Activated CD4-positive, alpha-beta T cell treated with anti-CD3 and anti-CD28 coated beads for 36 hours (primary cell): ENCODE measurements around the gene TUT4. TPM values are rescaled to one million over a fixed set of nuclear protein-coding genes. Genes with fewer than 3 reads are reported as not detected.

Source experiments
- ATAC-seq: fragments of 200-7000 bp; cut with Tn5 transposase; one replicate; pipeline ENCODE4 v1.10.0; 2021; ENCODE audit warnings: mild to moderate bottlenecking, moderate library complexity
- CTCF ChIA-PET: fragments of 350-600 bp; sonication (Branson Sonifier 250); formaldehyde crosslinking; loops from one replicate; lab custom pipeline; 2021; ENCODE audit warnings: antibody characterized with exemption; lab: Charles Lee
- POLR2A ChIA-PET: fragments of 350-600 bp; sonication (Branson Sonifier 250); formaldehyde crosslinking; loops from one replicate; lab custom pipeline; 2021; ENCODE audit warnings: antibody characterized with exemption, inconsistent platforms; lab: Charles Lee
- DNase-seq: peaks from one replicate; pipeline ENCODE4 v3.0.0-alpha.2; 2020
- H3K27ac Mint-ChIP-seq: one replicate; pipeline ENCODE4 v1.8.0; 2021; ENCODE audit warnings: mixed read lengths
- H3K27me3 Mint-ChIP-seq: one replicate; pipeline ENCODE4 v1.8.0; 2021; ENCODE audit warnings: mixed read lengths
- H3K36me3 Mint-ChIP-seq: one replicate; pipeline ENCODE4 v1.8.0; 2021; ENCODE audit warnings: low read depth, mixed read lengths
- H3K4me1 Mint-ChIP-seq: one replicate; pipeline ENCODE4 v1.8.0; 2021; ENCODE audit warnings: mixed read lengths
- H3K4me3 Mint-ChIP-seq: one replicate; pipeline ENCODE4 v1.8.0; 2021; ENCODE audit warnings: mild to moderate bottlenecking, moderate library complexity, mixed read lengths
- H3K9me3 Mint-ChIP-seq: one replicate; pipeline ENCODE4 v1.8.0; 2021; ENCODE audit warnings: low read depth, mixed read lengths
- intact Hi-C, 2 experiments: fragments of 100-400 bp; cut with DNase I in 1 of 2; cut with micrococcal nuclease in 1 of 2; formaldehyde crosslinking; loops; one replicate each; pipeline versions ENCODE4 v1.14.2 to v1.15.1; 2022 to 2024; cut with DNase I, micrococcal nuclease
- total RNA-seq, 2 experiments: library from RNA; stranded (reverse); gene quantifications; one replicate each; pipeline ENCODE4 v1.2.3, GENCODE V29; 2021

The TUT4 gene
- total RNA-seq, 2 experiments from 2014 or later, result 61.6 to 71.7 TPM

GRCh38 chr1:52426371-52426770 is 126.5 kb downstream of the TUT4 start:
- POLR2A ChIA-PET, result interaction anchor here (0.7 to 1.5 kb wide), 2 partner anchors 18 to 237 kb away, joined by 3 to 7 read pairs; no protein-coding TSS in a partner anchor
- ATAC-seq (no peak), DNase-seq (no peak)
- Mint-ChIP-seq H3K36me3 (peaks cover 38% of the 10 kb centered on the region), H3K9me3 (no peaks in the 10 kb centered on the region), H3K27ac (peak overlapping the region; percentile 81), H3K27me3 (no peaks in the 10 kb centered on the region), H3K4me1 (peaks cover 37% of the 10 kb centered on the region), H3K4me3 (no peak overlapping the region)
- intact Hi-C loops, result no loop called here
- CTCF ChIA-PET, result interaction anchor here (1.4 to 2.5 kb wide), 2 partner anchors 9 to 22 kb away, joined by 4 to 6 read pairs; partner anchors contain the start of genes ORC1 and PRPF38A

GRCh38 chr1:52424813-52425212 is 128.1 kb downstream of the TUT4 start:
- CTCF ChIA-PET, result interaction anchor here (1.4 to 1.6 kb wide), 2 partner anchors 19 to 243 kb away, joined by 3 to 9 read pairs; no protein-coding TSS in a partner anchor
- H3K4me3 Mint-ChIP-seq, result no peak overlapping the region

GRCh38 chr1:52424231-52424636 is 128.7 kb downstream of the TUT4 start:
- peak; percentile 22 for DNase-seq
- POLR2A ChIA-PET, result interaction anchor here (0.6 to 1.2 kb wide), 3 partner anchors 20 to 180 kb away, joined by 3 read pairs; partner anchors contain the start of genes ORC1 and PRPF38A
- Mint-ChIP-seq H3K27ac (peak overlapping the region; percentile 73), H3K36me3 (peaks cover 42% of the 10 kb centered on the region), H3K4me3 (peak overlapping the region; percentile 47), H3K27me3 (no peaks in the 10 kb centered on the region), H3K9me3 (no peaks in the 10 kb centered on the region), H3K4me1 (peaks cover 46% of the 10 kb centered on the region)
- intact Hi-C loops, result loop anchor here in 1 of 2 experiments (2.0 to 5.0 kb wide), 2 partner anchors 129 to 263 kb away; partner anchors contain the start of gene TUT4
- CTCF ChIA-PET, result interaction anchor here (1.2 to 1.6 kb wide), 5 partner anchors 10 to 262 kb away, joined by 3 to 9 read pairs (median 6); partner anchors contain the start of genes ORC1 and PRPF38A
- peak; percentile 89 for ATAC-seq

More at GRCh38 chr1:52424813-52425212, 128.1 kb downstream of the TUT4 start:
- Mint-ChIP-seq H3K27ac (peak overlapping the region; percentile 73), H3K27me3 (no peaks in the 10 kb centered on the region), H3K4me1 (peaks cover 40% of the 10 kb centered on the region), H3K36me3 (peaks cover 37% of the 10 kb centered on the region), H3K9me3 (no peaks in the 10 kb centered on the region)
- intact Hi-C loops, result loop anchor here in 1 of 2 experiments (2.0 to 5.0 kb wide), 2 partner anchors 128 to 262 kb away; partner anchors contain the start of gene TUT4
- DNase-seq (no peak), ATAC-seq (no peak)
- POLR2A ChIA-PET, result interaction anchor here (0.6 to 1.2 kb wide), 2 partner anchors 21 to 124 kb away, joined by 3 read pairs; partner anchors contain the start of genes ORC1 and PRPF38A

DNA sequence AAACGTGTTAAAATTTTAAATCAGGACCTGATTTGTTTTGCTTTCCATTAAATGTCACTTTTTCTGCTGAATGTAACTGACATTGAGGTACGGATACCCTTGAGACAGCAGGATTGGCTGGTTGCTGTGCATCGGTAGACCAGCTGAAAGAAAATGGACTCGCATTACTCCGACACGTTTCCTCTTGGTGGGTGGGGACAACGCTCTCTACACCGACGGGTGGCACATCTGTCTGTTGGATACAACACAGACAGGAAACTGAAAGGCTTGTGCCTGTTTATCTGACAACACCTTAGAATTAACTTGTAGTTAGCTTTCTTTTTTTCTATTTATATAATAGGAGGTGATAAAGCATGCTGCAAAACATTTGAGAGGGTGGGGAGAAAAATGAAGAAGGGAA is 129.1 kb downstream of the TUT4 start:
- no peaks in the 10 kb centered on the region for H3K27me3 Mint-ChIP-seq
- no peaks in the 10 kb centered on the region for H3K9me3 Mint-ChIP-seq
- peaks cover 46% of the 10 kb centered on the region for H3K4me1 Mint-ChIP-seq
- CTCF ChIA-PET, result interaction anchor here (1.2 to 1.6 kb wide), 5 partner anchors 9 to 262 kb away, joined by 3 to 9 read pairs (median 6); partner anchors contain the start of genes ORC1 and PRPF38A
- peak overlapping the region; percentile 47 for H3K4me3 Mint-ChIP-seq
- DNase-seq (peak; percentile 79), ATAC-seq (peak; percentile 94)
- intact Hi-C loops, result loop anchor here in 1 of 2 experiments (2.0 to 5.0 kb wide), 3 partner anchors 19 to 264 kb away; partner anchors contain the start of genes ORC1, PRPF38A and TUT4
- H3K27ac Mint-ChIP-seq, result peak overlapping the region; percentile 73
- POLR2A ChIA-PET, result interaction anchor here (1.0 to 1.2 kb wide), 2 partner anchors 20 to 180 kb away, joined by 3 read pairs; partner anchors contain the start of genes ORC1 and PRPF38A
- peaks cover 44% of the 10 kb centered on the region for H3K36me3 Mint-ChIP-seq

- no peak for ATAC-seq
- H3K27me3 Mint-ChIP-seq, result no peaks in the 10 kb centered on the region
- ChIA-PET POLR2A (interaction anchor here (1.0 kb wide), 1 partner anchor 181 kb away, joined by 3 read pairs; no protein-coding TSS in a partner anchor), CTCF (interaction anchor here (1.2 to 1.6 kb wide), 5 partner anchors 9 to 263 kb away, joined by 3 to 9 read pairs (median 6); partner anchors contain the start of genes ORC1 and PRPF38A)
- H3K9me3 Mint-ChIP-seq, result no peaks in the 10 kb centered on the region
- H3K4me3 Mint-ChIP-seq, result no peak overlapping the region
- intact Hi-C loops, result loop anchor here in 1 of 2 experiments (2.0 to 5.0 kb wide), 2 partner anchors 18 to 264 kb away; partner anchors contain the start of genes ORC1 and PRPF38A
- DNase-seq, result no peak
- peaks cover 48% of the 10 kb centered on the region for H3K36me3 Mint-ChIP-seq
- peaks cover 48% of the 10 kb centered on the region for H3K4me1 Mint-ChIP-seq
- peak overlapping the region; percentile 55 for H3K27ac Mint-ChIP-seq
These were observed 129.8 kb downstream of the TUT4 start for GRCh38 chr1:52423055-52423454.

DNA sequence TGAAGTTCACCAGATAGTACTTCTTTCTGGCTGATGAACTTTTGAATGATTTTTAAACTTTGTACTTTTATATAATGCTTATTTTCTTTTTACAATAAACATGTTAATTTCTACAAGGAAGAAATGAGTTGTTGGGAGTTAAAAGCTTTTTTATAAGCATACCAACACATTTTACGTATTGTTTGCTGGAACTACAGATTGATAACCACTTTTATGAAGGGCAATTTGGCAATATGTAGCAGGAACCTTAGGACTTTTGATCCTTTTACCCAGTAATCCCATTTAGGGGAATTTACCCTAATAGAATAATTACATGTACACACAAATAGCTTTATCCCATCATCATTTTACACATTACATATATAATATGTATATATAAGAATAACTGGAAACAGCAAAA is 132.2 kb downstream of the TUT4 start:
- intact Hi-C loops, result loop anchor here in 1 of 2 experiments (5.0 kb wide), 1 partner anchor 267 kb away; no protein-coding TSS in a partner anchor
- Mint-ChIP-seq H3K27ac (no peak overlapping the region), H3K4me1 (peaks cover 41% of the 10 kb centered on the region), H3K27me3 (no peaks in the 10 kb centered on the region), H3K36me3 (peaks cover 52% of the 10 kb centered on the region), H3K9me3 (no peaks in the 10 kb centered on the region), H3K4me3 (no peak overlapping the region)
- POLR2A ChIA-PET, result no interaction called here
- ATAC-seq (no peak), DNase-seq (no peak)
- CTCF ChIA-PET, result interaction anchor here (0.8 kb wide), 1 partner anchor 267 kb away, joined by 3 read pairs; no protein-coding TSS in a partner anchor

DNA sequence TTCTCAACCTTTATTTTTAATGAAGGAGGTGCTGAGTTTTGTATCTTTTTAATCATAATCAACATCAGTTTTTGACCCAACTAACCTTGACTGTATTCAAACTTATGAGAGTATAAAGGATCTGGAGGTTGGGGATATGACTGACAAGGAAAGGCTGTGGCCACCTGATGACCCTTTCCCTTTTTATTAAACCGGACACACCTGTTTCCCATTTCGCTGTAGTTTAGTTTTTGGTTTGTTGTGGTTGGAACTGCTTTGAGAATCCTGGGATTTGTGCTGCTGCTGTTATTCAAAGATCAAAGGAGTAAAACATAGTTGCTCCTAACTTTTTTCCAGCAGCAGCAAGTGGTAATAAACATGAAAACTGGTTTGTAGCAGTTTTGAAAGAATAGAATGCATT is 136.1 kb downstream of the TUT4 start:
- Mint-ChIP-seq H3K4me1 (peaks cover 33% of the 10 kb centered on the region), H3K36me3 (peaks cover 62% of the 10 kb centered on the region), H3K4me3 (no peak overlapping the region), H3K9me3 (no peaks in the 10 kb centered on the region), H3K27ac (no peak overlapping the region), H3K27me3 (no peaks in the 10 kb centered on the region)
- ATAC-seq (no peak), DNase-seq (no peak)
- ChIA-PET POLR2A (no interaction called here), CTCF (interaction anchor here (1.3 kb wide), 1 partner anchor 11 kb away, joined by 3 read pairs; no protein-coding TSS in a partner anchor)
- intact Hi-C loops, result no loop called here

GRCh38 chr1:52414942-52415341 is 137.9 kb downstream of the TUT4 start:
- ChIA-PET POLR2A (interaction anchor here (0.6 to 2.2 kb wide), 4 partner anchors 10 to 346 kb away, joined by 3 to 9 read pairs (median 4); partner anchors contain the start of genes ORC1 and PRPF38A), CTCF (interaction anchor here (0.6 to 1.3 kb wide), 3 partner anchors 9 to 362 kb away, joined by 3 read pairs; partner anchors contain the start of genes ORC1 and PRPF38A)
- no peak overlapping the region for H3K27ac Mint-ChIP-seq
- DNase-seq (no peak), ATAC-seq (peak; percentile 69)
- no peak overlapping the region for H3K4me3 Mint-ChIP-seq
- peaks cover 70% of the 10 kb centered on the region for H3K36me3 Mint-ChIP-seq
- H3K9me3 Mint-ChIP-seq, result no peaks in the 10 kb centered on the region
- intact Hi-C loops, result no loop called here
- peaks cover 31% of the 10 kb centered on the region for H3K4me1 Mint-ChIP-seq
- no peaks in the 10 kb centered on the region for H3K27me3 Mint-ChIP-seq

DNA sequence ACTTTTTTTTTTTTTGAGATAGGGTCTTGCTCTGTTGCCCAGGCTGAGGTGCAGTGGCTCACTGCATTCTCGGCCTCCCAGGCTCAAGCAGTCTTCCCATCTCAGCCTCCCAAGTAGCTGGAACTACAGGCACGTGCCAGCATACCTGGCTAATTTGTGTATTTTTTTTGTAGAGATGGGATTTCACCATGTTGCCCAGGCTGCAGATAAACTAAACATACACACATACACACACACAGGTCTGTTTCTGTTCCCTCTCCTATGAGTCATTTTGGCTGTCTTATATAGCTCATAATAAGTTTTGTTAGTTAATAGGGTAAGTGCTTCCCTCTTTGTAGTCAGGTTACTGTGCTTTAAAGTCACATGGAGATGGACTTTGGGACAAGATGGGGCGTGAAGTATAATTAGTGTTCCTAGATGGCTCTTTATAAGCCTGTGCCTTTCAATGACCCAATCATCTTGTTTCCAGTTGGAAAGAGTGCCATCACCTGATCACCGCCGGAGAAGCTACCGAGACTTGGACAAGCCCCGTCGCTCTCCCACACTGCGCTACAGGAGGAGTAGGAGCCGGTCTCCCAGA is 139.4 kb downstream of the TUT4 start:
- ATAC-seq, result no peak
- Mint-ChIP-seq H3K4me1 (peaks cover 27% of the 10 kb centered on the region), H3K27ac (peak overlapping the region; percentile 58), H3K36me3 (peaks cover 66% of the 10 kb centered on the region), H3K4me3 (no peak overlapping the region), H3K27me3 (no peaks in the 10 kb centered on the region), H3K9me3 (no peaks in the 10 kb centered on the region)
- POLR2A ChIA-PET, result no interaction called here
- intact Hi-C loops, result no loop called here
- DNase-seq, result no peak
- CTCF ChIA-PET, result interaction anchor here (0.7 kb wide), 1 partner anchor 20 kb away, joined by 3 read pairs; no protein-coding TSS in a partner anchor

- Mint-ChIP-seq H3K4me3 (peak overlapping the region; percentile 98), H3K4me1 (peaks cover 45% of the 10 kb centered on the region), H3K36me3 (peaks cover 57% of the 10 kb centered on the region), H3K9me3 (no peaks in the 10 kb centered on the region), H3K27me3 (no peaks in the 10 kb centered on the region), H3K27ac (peak overlapping the region; percentile 99)
- ATAC-seq (no peak), DNase-seq (no peak)
- ChIA-PET CTCF (interaction anchor here (0.7 to 2.1 kb wide), 15 partner anchors 11 to 322 kb away, joined by 3 to 13 read pairs (median 5); partner anchors contain the start of gene CC2D1B), POLR2A (interaction anchor here (0.5 to 2.7 kb wide), 10 partner anchors 10 to 387 kb away, joined by 3 to 18 read pairs (median 6); partner anchors contain the start of genes CC2D1B and TUT4)
- intact Hi-C loops, result loop anchor here (1.0 to 10.0 kb wide), 23 partner anchors 18 to 1648 kb away; partner anchors contain the start of genes BTF3L4 (in 2 of the 2), CC2D1B (in 2 of the 2), TUT4 (in 2 of the 2) and COA7 (in 1 of the 2)
These were observed 147.9 kb downstream of the TUT4 start for GRCh38 chr1:52404975-52405338.
